AG08395 (cell line): ENCODE results near the gene TEKT2.

Experiments used
- DNase-seq: peaks from one replicate; pipeline ENCODE4 v3.0.0; 2012; ENCODE audit warnings: mixed read lengths, low spot score

TEKT2 gene

DNA sequence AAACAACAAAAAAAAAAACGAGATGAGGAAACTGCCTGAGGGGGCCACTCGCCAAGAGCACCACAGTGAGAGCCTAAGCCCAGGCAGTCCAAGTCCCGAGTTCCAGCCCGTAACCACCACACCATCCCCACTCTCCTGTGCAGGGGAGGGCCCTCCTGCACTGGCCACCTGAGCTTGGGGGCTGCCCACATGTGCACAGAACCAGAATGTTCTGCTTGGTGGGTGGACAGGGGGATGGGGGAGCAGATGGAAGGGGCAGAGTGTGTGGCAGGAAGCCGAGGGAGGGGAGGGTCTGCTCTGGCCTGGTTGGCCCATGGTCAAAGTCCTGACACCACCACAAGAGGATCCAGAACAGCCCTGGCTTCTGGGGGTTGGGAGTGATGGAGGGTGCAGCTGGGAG lies 22.4 kb downstream of the TEKT2 start:
- no peak for DNase-seq

DNA sequence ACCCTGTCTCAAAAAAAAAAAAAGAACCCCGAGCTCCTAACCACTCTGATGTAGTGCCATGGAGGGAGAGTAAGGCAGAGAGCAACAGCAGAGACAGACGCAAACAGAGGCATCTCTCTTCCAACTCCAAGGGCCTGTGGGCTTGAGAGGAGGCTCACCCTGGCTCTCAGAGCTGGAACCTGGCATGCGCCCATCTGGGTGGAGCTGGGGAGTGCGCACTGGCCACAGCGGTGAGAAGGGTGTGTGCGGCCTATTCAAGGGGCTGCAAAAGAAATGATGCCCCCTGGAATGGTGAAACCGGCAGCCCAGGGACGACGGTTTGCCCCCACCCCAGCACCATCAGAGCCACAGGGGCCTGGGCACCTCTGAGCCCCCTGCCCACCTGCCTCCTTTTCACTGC lies 23.5 kb downstream of the TEKT2 start:
- DNase-seq: no peak

DNA sequence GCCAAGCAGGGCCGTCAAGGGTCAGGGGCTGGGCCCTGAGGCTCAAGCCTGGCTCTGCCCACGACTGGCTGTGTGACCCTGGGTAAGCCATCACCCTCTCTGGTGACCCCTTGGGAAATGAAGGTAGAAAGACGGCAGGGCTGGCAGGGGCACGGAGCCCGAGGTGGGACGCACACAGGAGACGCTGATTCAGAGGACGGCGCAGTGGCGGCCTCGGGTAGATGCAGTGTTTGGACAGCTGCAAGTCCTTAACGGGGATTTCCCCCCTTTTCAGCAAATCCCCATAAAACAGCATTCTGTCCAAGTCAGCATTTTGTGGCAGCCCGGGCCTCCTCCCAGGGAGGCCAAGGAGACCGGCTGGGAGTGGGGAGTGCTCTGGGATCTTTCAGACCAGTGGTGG lies 24.4 kb downstream of the TEKT2 start:
- peak; percentile 67 for DNase-seq

DNA sequence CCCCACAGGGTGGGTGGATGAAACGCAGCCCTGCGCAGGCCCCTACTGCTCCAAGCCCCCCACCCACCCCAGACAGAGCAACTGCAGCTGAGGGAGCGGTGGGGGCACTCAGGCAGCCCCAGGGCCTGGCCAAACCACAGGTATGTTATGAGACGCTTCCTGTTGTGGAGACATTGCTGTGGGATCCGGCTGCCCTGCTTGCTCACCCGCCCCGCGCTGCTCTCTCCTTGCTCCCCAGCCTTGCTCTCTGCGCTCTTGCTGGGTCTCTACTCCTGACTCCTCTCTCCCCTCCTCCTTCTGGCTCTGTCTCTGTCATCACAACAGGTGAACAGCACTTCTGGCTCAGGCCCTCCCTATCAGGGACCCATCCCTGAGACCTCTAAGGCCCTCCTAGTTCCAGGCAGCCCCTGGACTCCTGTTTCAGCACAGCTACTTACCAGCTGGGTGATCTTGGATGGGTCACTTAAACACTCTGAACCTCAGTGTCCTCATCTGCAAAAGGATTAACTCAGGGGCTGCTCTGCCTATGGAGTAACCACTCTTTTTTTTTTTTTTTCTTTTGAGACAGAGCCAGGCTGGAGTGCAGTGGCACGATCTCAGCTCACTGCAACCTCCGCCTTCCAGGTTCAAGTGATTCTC lies 25.3 kb downstream of the TEKT2 start:
- peak; percentile 94 for DNase-seq

DNA sequence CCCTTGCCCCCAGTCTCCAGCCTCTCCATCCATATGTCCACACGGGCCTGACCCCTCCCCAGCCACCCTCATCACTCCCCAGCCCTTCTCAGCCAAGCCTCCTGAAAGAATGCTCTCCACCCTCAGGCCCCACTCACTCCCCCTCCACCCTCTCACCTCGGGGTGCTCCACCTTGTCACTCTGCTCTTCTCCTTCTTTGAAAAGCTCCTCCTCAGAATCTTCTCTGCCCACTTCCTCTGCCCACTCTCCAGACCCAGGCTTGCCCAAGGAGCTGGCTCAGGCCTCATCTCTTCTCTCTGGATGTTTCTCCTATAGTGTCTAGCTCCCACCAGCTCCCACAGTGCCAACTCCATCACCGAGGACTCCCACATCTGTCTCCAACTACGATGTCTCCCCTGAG lies 27.3 kb downstream of the TEKT2 start:
- no peak for DNase-seq

DNA sequence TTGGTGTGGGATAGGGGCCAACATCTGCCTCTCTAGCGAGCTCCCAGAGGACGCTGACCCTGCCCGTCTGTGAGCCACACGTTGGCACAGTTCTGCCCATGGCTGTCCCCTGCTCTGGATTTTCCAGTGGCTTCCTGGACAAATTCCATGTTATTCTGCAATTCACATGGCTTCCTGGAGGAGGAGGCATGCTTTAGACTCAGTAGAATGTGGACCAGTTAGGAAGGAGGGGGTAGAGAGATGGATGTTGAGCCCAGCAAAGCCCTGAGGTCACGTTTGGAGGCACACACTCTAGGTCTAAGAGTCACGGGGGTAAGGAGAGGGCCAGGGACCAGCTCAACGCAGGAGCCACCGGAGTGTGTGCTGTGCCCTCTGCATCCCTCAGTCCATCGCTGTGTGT lies 28.9 kb downstream of the TEKT2 start:
- DNase-seq: no peak

DNA sequence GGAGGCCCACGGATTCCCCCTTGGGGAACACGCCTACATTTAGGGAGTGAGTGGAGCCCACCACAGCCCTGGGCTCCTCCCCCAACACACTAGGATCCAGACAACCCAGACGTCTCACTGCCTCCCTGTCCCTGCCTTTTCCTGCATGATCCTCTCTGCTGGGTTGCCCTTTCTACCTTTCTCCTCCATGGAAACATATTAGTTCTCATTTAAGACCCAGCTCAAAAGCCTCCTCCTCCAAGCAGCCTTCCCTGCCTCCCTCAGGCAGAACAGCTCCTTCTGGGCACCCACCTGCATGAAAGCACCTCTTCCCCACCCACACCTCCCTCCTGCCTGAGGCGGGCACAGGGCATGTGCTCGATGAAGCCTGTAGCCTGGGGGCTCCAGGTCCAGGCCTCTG lies 30.5 kb downstream of the TEKT2 start:
- DNase-seq: no peak

DNA sequence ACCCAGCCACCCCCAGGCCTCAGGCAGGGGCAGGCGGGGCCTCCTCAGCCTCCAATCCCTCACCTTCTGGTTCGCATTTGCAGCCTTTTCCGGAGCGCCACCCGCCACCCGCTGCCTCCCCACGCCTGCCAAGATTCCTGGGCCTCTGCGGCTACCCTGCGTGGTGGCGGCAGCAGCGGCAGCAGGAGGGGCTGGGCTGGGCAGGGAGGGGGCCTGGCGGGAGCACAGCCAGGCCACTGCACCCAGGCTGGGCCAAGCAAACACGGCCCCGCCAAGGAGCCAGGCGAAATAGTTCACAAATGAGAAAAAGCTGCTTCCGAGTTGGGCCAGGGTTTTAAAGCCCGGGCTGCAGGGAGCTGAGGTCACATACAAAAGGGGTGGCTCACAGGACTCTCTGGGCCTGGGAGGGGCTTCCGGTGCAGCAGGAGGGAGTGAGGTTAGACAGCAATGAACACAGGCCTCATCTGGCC lies 31.3 kb downstream of the TEKT2 start:
- DNase-seq: peak; percentile 94

DNA sequence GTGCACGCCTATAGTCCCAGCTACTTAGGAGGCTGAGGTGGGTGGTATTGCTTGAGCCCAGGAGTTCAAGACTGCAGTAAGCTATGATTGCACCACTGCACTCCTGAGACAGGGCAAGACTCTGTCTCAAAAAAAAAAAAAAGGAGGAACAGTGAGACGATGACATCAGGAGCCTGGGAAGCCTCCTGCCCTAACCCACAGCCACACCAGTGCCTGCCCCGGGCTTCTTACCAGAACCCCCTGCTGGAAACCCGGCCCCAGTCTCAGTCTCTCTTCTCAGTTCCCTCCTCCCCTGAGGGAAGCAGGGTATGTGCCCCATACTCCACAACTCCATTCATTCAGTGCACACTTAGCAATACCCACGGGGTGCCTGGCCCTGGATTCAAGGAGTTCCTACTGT lies 32.0 kb downstream of the TEKT2 start:
- DNase-seq: peak; percentile 76

DNA sequence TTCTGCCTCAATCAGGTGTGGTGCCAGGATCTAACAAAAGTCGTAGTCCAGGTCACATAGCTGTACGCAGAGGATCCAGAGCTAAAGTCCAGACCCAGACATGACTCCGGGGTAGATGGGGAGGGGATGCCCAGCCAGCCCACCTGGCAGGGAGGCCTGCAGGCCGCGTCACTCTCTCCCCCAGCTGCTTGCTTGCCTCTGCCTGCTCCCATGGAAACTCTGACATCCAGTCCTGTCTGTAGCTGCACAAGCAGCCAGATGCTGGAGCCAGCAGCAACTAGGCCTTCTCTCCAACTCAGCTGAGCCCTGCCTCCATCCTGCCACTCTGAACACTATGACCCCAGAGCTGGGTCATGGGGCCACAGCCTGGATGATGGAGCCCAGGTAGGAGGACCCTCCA lies 33.0 kb downstream of the TEKT2 start:
- no peak for DNase-seq

DNA sequence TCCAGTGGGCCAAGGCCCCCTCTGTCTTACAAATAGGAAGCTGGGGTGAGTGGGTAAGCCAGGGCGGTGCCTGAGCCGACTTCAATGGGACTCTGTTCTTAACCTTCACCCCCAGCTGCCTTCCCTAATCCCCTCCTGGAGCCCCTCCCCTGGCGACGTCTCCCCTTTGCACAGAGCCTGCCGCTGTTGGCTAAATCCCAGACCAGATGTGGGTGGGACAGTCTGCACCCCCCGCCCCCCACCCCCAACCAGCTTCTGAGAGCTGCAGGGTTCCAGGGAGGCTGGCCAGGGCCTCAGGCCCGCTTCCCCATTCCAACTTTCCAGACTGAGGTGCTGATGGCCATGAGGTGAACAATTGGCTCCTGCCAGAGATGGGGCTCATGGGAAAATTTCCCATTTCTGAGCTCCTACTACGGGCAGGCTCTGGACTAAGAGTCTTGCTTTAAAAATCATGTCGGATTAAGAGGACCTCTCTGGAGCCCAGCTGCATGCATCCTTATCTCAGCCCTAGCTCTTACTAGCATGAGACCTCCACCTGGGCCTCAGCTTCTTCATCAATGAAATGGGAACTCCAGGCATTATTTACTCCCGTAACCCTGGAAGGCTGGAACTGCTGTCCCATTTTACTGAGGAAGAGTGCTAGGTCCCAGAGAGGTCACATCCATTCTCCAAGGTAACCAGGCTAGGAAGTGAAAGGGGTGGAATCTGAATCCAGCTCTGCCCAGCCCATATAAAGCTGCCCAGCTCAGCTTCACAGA lies 34.7 kb downstream of the TEKT2 start:
- no peak for DNase-seq

DNA sequence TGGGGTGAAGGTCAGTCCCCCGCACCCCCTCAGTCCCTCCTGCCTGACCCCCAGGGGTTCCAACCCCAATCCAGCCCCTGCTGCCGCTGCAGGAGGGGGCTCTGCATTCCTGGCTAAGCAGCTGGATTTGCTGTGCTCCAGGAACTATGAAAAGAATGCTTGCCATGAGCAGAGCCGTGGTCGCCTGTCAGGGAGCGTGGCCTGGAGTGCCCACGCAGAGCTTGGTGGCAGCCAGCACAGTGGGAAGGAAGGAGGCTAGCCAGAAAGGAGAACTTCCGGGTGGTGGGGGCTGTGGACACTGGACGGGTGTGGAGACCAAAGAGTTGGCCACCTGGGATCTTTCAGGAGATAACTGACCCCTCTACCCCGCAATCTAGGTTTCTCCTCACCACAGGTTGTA lies 35.6 kb downstream of the TEKT2 start:
- DNase-seq: no peak

DNA sequence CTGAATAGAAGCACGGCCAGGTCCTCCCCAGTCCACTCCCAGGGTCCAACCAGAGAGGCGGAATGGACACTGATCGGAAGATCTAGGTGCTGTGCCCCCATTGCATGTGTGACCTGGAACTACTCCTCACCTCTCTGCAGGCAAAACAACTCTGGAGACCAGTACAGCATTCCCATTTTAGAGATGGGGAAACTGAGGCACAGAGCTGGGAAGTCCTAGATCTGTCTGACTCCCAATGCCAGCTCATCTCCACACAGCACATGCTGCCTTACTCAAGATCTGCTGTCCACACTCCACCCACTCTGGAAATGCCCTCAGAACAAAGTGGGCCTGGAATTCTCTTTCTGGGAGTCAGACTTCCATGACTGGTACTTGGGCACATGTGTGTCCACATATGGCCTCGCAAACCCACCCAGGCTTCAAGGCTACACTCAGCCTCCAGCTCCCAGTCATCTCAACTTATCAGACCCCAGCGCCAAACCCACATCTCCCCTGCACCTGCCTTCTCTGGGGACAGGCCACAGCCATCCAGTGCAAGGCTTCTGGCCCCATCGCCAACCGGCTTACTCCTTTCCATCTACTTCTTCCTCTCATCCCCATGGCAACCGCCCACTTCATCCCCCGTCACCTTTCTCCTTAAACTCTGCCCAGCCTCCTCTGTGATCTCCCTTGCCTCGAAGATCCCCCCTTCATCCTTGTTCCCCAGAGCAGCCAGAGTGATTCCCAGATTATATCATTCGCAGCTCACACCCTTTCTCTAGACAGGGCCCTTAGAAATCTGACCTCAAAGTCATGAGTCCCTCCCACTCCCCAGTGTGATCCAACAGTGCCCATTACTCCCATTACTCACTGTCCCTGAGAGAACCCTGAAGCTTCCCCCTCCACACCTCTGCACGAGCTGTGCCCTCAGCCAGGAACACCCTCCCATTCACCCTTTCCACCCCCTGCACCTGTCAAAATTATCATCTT lies 38.5 kb downstream of the TEKT2 start:
- DNase-seq: no peak

DNA sequence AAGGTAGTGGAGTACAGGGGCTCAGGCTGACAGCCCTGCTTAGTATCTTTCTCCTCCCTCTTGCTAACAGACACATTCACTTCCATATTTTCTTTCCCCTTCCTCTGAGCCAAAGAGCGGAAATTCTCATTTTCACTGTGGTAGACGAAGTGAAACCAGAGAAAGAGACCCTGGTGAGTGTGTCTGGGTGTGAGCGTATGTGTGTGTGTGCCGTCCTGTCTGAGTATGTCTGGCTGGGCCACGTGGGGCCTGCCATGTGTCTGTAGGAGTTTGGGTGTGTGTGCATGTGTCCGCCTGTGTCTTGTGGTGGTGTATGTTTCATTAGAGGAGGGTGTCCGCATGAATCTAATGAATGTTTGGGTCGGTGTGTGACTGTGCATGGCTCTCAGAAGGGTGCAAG lies 39.5 kb downstream of the TEKT2 start:
- no peak for DNase-seq

DNA sequence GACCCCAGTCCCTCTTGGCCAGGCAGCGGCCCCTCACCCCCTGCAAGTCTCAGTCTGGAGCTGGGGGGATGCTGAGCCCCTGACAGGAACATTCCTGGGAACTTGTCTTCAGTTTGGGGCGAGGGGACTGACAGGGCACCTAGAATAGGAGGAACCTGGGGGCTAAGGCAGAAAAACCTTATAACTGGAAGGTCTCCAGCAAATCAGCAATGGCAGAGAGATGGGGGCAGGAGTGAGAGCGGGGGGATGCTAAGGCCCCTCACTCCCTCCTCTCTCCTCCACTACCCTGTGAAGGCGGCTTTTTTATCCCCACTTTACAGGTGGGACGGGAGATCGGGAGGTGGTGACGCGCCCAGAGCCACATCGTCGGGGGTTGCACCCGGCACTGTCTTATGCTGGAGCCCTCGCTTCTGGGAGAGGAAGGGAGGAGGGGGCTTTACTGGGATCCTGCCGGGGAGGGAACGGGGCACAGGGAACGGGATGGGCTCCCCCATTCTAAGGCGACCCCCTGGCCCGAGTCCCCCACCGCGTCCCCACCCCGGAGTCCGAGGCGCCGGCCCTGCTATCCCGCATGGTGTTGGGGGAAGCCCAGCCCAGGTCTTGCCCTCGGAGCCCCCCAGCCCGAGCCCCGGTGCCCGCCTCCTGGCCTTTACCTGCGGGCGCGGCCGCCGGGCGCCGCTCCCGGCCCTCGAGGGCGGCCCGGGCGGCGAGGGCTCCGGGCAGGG lies 40.7 kb downstream of the TEKT2 start:
- DNase-seq: no peak

DNA sequence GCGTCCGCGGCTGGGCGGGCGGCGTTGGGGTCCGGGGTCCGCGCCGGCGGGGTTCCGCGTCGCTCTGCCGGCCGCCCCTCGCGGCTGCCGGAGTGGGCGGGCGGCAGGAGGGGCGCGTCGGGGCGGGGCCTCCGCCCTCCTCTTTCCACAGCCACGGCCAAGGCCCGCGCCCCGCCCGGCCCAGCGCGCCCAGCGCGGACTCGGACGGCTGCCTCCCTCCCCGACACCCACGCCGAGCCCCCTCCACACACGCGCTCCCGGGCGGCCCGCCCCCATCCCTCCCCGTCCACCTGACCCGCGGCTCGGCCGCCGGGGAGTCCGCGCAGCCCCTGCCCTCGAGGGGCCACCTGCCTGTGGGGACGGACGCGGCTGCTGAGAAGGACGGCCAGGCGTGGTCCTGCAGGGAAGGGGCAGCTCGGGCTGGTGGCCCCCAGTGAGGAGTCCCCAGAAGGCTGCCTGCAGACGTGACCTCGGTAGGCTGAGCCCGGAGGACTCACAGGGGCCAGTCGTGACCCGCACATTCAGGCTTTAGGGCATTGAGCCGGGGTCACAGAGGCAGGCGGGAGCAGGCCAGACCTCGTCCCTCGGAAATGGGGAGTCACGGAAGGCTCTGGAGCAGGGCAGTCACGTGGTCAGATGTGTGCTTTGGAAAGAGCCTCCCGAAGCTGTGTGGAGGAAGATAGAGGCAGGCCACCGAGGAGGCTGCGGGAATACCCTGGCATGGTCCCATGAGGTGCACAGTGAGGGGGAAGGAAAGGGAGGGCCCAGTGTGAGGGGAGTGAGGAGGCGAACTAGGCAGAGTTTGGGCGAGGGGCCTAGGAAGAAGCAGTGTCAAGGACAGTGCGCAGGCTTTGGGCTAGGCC lies 41.5 kb downstream of the TEKT2 start, which contains the start of gene COL8A2:
TSS of gene COL8A2 (minus strand) at position 94 of the 863 bp plus-strand sequence. CDS start 24,980 bp downstream, outside the sequence.
- no peak for DNase-seq

DNA sequence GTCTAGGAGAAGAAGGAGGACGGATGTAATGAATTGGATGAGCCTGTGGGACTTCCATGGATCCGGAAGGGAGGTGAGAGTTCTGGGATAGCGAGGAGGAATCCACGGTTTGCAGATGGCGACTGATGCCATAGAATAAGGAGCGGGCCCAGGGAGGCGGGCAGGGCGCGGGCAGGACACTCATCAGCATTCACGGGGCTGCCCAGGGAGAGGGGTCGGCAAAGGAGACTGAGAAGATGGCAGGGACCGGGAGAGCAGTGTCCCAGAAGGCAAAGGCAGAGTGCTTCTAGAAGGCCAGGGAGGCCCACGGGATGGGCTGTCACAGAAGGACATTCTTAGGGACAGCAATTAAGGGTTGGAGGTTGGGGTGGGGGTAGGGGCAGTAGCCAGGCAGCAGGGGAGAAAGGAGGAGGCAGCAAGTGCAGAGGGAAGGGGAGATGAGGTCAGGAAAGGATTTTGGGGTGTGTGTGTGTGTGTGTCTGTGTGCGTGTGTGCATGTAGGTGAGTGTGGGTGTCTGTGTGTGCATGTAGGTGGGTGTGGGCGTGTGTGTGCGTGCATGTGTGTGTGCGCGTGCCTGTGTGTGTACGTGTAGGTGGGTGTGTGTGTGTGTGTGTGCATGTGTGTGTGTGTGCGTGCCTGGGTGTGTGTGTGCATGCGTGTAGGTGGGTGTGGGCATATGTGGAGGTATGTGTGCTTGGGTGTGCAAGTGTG lies 42.3 kb downstream of the TEKT2 start:
- DNase-seq: no peak

DNA sequence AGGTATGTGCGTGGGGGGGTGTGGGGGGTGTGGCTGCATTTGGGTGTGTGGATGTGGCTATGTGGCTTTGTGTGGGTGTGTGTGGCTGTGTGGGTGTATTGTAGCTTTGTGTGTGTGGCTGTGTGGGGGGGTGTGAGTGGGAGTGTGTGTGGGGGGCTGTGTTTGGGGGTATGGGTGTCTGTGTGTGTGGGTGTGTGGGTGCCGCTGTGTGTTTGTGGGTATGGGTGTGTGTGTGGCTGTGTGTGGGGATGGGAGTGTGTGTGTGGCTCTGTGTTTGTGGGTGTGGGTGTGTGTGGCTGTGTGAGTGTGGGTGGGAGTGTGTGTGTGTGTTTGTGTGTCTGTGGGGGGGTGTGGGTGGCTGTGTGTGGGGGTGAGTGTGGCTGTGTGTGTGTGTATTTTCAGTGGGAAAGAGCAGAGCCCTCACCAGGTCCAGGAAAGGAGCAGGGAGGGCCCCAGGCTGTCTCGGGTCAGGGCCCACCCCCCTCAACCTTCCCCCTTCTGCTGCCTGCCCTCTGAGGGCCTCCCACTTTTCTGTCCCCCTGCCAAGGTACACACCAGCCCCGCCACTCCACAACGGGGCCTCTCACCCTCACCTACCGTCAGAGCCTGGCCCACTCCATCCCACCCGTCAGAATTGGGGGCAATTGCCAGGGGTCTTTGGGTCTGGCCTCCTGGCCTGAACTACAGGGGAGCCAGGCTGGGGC lies 43.1 kb downstream of the TEKT2 start:
- no peak for DNase-seq

DNA sequence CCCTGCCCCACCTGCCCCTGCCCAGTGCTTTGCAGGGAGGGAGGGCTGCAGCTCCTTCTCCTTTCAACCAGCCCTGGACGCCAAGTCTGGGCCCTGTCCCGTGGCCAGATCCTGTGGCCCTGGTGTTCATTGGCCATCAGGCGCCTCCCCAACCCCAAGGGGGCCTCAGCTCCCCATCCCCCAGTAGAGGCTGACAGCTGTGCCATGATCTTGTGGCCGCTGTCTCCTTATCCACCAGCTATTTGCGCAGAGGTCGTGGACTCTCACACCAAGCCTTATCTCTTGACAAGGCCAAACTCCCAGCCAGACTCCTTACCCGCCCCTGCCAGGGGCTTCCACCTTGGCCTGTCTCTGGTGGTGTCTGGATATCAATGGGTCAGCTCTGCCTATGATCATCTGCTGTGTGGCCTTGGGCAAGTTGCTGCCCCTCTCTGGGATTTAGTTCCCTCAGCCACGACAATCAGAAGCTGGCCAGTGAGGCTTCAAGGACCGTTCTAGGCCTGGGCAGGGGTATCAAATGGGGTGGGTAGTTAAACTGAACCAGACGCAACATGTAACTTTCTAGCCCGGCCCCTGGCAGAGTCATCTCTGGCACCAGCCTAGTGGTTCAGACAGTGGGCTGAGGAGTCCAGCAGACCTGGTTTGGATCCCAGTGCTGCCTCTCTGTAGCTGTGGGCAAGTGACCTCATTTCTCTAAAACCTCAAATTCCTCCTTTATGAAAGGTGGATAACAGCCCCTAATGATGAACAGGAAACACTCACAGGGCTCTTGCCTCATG lies 44.4 kb downstream of the TEKT2 start:
- peak; percentile 85 for DNase-seq
